ENCODE data around the gene TMEM94. TPM values are rescaled to one million over a fixed set of nuclear protein-coding genes. Genes with fewer than 3 reads are reported as not detected.
"Not testable (repeated sequence)": the region's sequence is repeated elsewhere in the genome, so short reads cannot be mapped to it uniquely, and the experiment has no call there.

The TMEM94 gene
- 10.7 and 12.5 TPM in 2 replicates for total RNA-seq (2014; rRNA removed; shearing (Covaris generic); ENCODE audit: low replicate concordance)

- Histone ChIP-seq H3K4me3 (peak within 1 kb of the TSS; percentile 87), H3K9me3 (no peaks in the 10 kb centered on the region), H3K36me3 (no peaks in the 10 kb centered on the region), H3K27me3 (no peaks in the 10 kb centered on the region)
- DNase-seq = peak; percentile 96
Observed at GRCh38 chr17:75456417-75457046, at the start of gene TMEM94. TSS of gene TMEM94 (plus strand) at chr17:75456635. CDS start at chr17:75471906, 15,271 bp downstream.

GRCh38 chr17:75407655-75408352 lies 48.6 kb upstream of the TMEM94 start:
- no peak for DNase-seq
- Histone ChIP-seq H3K36me3 (peaks cover 4% of the 10 kb centered on the region; the same call in 1 of the 2 replicates), H3K9me3 (no peaks in the 10 kb centered on the region), H3K27me3 (peaks cover 5% of the 10 kb centered on the region; the same call in 1 of the 2 replicates), H3K4me3 (no peak overlapping the region)

DNA sequence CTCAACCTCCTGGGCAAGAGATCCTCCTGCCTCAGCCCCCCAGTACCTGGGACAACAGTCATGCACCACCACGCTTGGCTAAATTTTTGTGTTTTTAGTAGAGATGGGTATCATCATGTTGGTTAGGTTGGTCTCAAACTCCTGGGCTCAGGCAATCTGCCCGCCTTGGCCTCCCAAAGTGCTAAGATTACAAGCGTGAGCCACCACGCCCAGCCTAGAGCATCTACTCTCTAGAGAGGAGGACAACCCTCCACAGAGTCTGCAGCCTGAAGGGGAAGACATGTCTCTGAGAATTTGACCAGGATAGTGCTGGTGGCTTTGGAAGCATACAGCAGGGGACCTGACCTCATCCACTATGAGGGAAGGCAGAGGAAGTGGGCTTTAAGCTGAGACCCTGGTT lies 46.3 kb upstream of the TMEM94 start:
- no peak for DNase-seq
- H3K4me3 ChIP-seq = no peak overlapping the region
- peaks cover 5% of the 10 kb centered on the region; the same call in 1 of the 2 replicates for H3K27me3 ChIP-seq
- H3K9me3 ChIP-seq = no peaks in the 10 kb centered on the region
- peaks cover 2% of the 10 kb centered on the region; the same call in 1 of the 2 replicates for H3K36me3 ChIP-seq

DNA sequence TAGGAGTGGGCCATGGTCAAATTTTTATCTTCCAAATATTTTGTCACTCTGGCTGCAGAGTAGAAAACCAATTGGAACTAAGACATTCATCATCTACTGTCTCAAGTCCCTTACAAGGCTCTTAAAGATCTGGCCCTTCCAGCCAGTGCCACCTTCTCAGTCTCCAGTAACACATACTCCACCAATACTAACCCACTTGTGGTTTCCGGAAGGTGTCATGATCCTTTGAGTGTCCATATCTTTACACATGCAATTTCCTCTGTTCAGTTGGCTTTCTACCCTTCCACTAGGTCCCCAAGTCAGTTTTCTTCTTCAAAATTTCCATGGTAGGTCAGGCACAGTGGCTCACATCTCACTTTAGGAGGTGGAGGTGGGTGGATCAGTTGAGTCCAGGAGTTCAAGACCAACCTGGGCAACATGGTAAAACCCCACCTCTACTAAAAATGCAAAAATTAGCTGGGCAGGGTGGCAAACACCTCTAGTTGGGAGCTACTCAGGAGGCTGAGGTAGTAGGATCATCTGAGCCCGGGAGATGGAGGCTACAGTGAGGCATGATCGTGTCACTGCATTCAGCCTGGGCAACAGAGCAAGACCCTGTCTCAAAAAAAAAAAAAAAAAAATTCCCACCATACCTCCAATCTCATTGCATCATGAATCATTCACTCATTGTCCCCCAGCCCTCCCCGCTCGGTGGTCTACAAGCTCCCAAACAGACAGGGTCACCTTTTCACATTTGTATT lies 44.9 kb upstream of the TMEM94 start:
- H3K4me3 ChIP-seq = no peak overlapping the region
- H3K9me3 ChIP-seq = no peaks in the 10 kb centered on the region
- DNase-seq = no peak
- H3K27me3 ChIP-seq = peaks cover 6% of the 10 kb centered on the region; the same call in 1 of the 2 replicates
- no peaks in the 10 kb centered on the region for H3K36me3 ChIP-seq

DNA sequence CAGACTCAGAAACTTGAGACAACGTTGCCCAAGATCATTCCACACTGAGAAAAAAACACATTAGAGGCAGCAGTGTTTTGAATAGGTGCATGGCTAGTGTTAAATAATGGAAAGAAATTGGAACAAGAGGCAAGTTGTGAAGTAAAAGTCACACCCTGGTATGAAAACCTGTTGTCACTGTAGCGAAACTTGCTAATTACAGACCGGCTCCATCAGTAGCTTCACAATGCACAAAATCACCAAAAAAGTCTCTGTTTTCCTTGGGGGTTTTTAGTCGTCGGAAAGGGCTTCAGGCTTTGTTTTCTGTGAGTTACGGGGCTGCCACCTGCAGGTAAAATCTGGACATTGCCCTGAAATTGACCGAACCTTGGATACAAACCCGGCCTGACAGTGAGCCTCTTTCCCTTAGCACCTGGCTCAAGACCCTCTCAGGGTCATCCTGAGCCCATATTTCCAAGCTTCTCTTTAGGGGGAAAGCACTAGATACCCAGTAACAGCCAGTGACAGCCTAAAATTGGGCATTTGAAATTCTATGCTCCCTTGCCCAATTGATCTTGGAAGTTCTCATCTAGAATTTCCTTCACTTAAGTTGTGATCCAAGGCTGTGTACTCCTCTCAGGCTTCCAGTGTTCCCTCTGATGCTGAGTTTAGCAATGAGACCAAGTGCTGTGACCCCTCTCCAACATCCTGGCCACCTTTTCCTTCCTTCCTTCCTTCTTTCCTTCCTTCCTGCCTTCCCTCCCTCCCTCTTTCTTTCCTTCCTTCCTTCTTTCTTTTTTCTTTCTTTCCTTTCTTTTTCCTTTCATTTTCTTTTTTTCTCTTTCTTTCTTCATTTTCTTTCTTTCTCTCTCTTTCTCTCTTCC lies 43.7 kb upstream of the TMEM94 start:
- peak; percentile 41 for DNase-seq
- no peaks in the 10 kb centered on the region for H3K36me3 ChIP-seq
- no peak overlapping the region for H3K4me3 ChIP-seq
- H3K27me3 ChIP-seq = peaks cover 6% of the 10 kb centered on the region; the same call in 1 of the 2 replicates
- H3K9me3 ChIP-seq = no peaks in the 10 kb centered on the region

- no peak for DNase-seq
- H3K9me3 ChIP-seq = no peaks in the 10 kb centered on the region
- H3K36me3 ChIP-seq = no peaks in the 10 kb centered on the region
- no peak overlapping the region for H3K4me3 ChIP-seq
- H3K27me3 ChIP-seq = 0 out of 2 replicates have a peak, but pooled peaks cover 4% of the 10 kb centered on the region
Observed at GRCh38 chr17:75414488-75414887, 41.9 kb upstream of the TMEM94 start.

GRCh38 chr17:75416006-75416405 lies 40.4 kb upstream of the TMEM94 start:
- Histone ChIP-seq H3K4me3 (no peak overlapping the region), H3K36me3 (no peaks in the 10 kb centered on the region), H3K27me3 (0 out of 2 replicates have a peak, but pooled peaks cover 4% of the 10 kb centered on the region), H3K9me3 (no peaks in the 10 kb centered on the region)
- no peak for DNase-seq

DNA sequence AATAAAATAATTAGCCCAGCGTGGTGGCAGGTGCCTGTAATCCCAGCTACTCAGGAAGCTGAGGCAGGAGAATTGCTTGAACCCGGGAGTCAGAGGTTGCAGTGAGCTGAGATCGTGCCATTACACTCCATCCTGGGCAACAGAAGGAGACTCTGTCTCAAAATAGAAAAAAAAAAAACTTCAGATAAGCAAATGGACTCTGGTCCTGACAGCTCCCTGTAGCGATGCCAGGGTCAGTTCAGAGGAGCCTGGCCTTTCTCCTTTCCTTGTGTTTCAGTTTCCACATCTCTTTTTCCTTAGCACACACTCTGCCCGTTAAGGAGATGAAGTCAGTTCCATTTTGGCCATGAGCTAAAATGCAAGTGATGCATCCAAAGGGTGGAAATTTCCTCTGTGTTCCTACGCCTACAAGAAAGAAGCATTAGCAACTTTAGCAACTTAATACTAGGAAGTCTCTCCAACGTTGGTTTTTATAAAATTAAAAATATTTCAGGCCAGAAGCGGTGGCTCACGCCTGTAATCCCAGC lies 39.3 kb upstream of the TMEM94 start:
- H3K9me3 ChIP-seq = no peaks in the 10 kb centered on the region
- no peaks in the 10 kb centered on the region for H3K36me3 ChIP-seq
- 0 out of 2 replicates have a peak, but pooled peaks cover 4% of the 10 kb centered on the region for H3K27me3 ChIP-seq
- H3K4me3 ChIP-seq = no peak overlapping the region
- no peak for DNase-seq

DNA sequence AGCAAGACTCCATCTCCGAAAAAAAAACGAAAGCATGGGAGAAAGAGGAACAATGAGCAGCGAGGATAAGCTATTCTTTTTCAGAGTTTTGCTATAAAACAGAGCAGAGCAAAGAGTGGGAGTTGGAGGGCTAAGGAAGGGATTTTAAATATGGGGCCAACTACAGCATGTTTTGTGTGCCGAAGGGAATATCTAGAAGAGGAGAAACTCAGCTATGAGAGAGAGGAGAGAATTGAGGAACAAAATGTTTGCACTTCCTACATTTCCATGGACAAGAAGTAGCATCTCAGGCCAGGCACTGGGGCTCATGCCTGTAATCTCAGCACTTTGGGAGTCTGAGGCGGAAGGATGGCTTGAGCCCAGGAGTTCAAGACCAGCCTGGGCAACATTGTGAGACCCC lies 37.9 kb upstream of the TMEM94 start:
- DNase-seq = no peak
- Histone ChIP-seq H3K4me3 (no peak overlapping the region), H3K27me3 (0 out of 2 replicates have a peak, but pooled peaks cover 4% of the 10 kb centered on the region), H3K36me3 (no peaks in the 10 kb centered on the region), H3K9me3 (no peaks in the 10 kb centered on the region)

DNA sequence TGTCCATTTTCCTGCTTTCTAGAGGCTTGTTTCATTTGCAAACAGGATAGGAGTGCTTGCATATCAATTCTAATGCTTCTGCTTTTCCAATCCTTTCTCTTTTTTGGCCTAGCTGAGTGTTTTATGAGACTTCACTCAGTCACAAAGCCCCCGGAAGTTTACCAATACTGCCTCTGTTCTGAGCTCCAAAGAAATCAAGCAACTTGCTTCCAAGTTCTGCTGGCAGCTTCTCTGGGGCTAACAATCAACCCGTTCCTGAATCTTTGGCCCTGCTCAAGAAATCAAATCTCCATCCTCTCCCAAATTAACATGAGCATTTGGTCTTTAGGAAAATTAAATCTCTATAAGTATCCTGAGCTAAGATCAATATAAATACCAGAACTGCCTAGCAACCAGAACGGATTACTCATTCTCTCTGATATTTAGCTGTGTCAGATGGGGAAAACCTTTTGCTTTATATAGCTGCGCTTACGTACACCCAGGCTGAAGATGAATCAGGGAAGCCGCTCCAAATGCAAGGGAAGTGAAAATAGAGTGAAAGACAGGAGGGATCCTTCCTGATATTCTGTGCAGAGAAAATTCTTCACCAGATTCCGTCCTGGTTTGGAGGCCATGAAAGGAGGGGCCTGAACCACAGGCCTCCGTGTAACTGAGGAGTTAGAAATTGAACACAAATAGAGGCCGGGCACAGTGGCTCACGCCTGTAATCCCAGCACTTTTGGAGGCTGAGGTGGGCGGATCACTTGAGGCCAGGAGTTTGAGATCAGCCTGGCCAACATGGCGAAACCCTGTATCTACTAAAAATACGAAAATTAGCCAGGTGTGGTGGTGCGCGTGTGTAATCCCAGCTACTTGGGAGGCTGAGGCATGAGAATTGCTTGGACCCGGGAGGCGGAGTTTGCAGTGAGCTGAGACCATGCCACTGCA lies 27.6 kb upstream of the TMEM94 start:
- DNase-seq = no peak
- Histone ChIP-seq H3K9me3 (no peaks in the 10 kb centered on the region), H3K36me3 (no peaks in the 10 kb centered on the region), H3K27me3 (no peaks in the 10 kb centered on the region), H3K4me3 (no peak overlapping the region)

GRCh38 chr17:75430159-75430974 lies 26.1 kb upstream of the TMEM94 start:
- H3K4me3 ChIP-seq = no peak overlapping the region
- H3K36me3 ChIP-seq = no peaks in the 10 kb centered on the region
- no peaks in the 10 kb centered on the region for H3K27me3 ChIP-seq
- H3K9me3 ChIP-seq = no peaks in the 10 kb centered on the region
- DNase-seq = peak; percentile 42

DNA sequence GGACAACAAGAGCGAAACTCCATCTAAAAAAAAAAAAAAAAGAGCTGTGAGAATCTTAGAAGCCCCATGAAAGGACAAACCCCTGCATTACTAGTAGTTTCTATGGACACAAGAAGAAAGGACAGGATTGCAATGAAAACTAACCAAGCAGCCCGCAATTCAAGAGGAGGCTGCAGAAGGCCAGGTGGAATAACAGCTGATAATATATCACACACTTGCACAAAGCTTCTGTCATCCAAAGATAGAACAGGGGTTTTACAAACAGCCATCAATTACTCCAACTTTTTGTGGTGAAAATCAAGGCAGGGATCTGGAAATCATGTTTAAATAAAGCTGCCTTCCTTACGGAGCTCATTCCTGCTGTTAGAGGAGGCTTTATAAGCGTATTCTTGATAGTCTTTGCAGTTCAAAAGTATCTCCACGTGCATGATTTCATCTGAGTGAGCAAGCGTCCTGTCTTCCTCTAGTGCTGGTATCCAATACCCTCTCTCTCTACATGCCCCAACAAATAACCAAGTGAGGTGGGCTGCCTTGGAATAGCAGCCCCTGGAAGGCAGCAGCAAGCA lies 23.1 kb upstream of the TMEM94 start:
- Histone ChIP-seq H3K4me3 (no peak overlapping the region), H3K27me3 (no peaks in the 10 kb centered on the region), H3K9me3 (no peaks in the 10 kb centered on the region), H3K36me3 (no peaks in the 10 kb centered on the region)
- no peak for DNase-seq

DNA sequence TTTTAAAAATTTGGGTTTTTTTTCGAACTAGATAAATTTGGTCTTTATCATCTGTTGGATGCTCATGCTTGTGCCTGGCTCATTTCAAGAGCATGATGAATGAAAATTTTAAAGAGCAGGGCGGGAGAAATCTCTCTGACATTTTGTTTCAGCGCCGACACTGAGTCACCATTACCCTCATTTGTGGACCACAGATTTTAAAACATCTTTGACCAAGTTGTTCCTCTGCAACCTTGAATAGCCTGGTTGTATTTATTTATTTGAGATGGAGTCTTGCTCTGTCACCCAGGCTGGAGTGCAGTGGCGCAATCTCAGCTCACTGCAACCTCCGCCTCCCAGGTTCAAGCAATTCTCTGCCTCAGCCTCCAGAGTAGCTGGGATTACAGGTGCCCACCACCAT lies 22.0 kb upstream of the TMEM94 start:
- not testable (repeated sequence) for DNase-seq, H3K9me3 ChIP-seq, H3K27me3 ChIP-seq, H3K4me3 ChIP-seq, H3K36me3 ChIP-seq

DNA sequence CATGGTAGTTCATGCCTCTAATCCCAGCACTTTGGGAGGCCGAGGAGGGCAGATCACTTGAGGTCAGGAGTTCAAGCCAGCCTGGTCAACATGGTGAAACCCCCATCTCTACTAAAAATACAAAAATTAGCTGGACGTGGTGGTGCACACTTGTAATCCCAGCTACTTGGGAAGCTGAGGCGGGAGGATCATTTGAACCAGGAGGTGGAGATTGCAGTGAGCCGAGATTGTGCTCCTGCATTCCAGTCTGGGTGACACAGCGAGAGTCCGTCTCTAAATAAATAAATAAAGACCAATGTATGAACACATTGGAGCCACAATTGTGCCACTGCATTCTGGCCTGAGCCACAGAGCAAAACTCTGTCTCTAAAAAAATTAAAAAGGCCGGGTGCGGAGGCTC lies 19.0 kb upstream of the TMEM94 start:
- H3K27me3 ChIP-seq, H3K36me3 ChIP-seq, DNase-seq, H3K4me3 ChIP-seq, H3K9me3 ChIP-seq: not testable (repeated sequence)
